ENCODE results near the gene TLR3.

DNA sequence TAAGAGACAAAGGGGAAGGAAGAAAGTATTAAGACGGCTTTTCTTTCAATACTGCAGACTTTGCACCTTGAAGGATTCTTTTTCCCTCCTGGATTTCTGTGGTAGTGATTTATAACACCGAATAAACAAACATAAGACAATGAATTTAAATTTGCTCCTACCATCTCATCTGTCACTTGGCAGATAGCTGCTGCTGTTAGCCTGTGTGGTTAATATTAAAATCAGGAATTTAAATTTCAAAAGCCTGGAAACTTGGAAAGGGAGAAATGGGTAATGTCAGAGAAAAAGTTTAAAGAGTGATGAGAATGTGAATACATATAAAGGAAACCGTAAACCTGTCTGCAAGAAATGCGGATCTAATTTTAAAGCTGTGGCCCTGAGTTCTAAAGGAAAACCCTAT lies 39.0 kb downstream of the TLR3 start:
- TF ChIP-seq EZH2 (IDR thresholded peaks at IDR 0.05; ENCODE audit: borderline replicate concordance, low read depth, low read length, poor library complexity, severe bottlenecking) (no peak), CTCF (conservative IDR thresholded peaks at IDR 0.05; ENCODE audit: low read depth, low read length) (no peak)

Measured in A673 (cell line).